Mononuclear cell (primary cell): Measurements from ENCODE around the gene TDP1. TPM values are rescaled to one million over a fixed set of nuclear protein-coding genes. Genes with fewer than 3 reads are reported as not detected.

Experiments
- H3K27me3 ChIP-seq: 2 replicates; pipeline ENCODE4 v1.6.0; 2011; ENCODE audit warnings: low read length, control low read depth; ENCODE audit not compliant: insufficient read depth
- H3K4me1 ChIP-seq: 2 replicates; pipeline ENCODE4 v1.5.1; 2011; ENCODE audit warnings: mild to moderate bottlenecking, low read length, control low read depth; ENCODE audit not compliant: insufficient read depth
- H3K4me3 ChIP-seq: 2 replicates; pipeline ENCODE4 v1.5.1; 2011; ENCODE audit warnings: mild to moderate bottlenecking, low read length, moderate library complexity
- H3K9me3 ChIP-seq: 2 replicates; pipeline ENCODE4 v1.5.1; 2011; ENCODE audit warnings: low read depth, mild to moderate bottlenecking, control low read depth, low read length
- total RNA-seq: library from RNA; depleted of rRNA; stranded (reverse); fragments of >200 nt; gene quantifications from one replicate; pipeline ENCODE4 v1.2.3, GENCODE V29; 2012

The TDP1 gene
- 52.2 TPM for total RNA-seq

GRCh38 chr14:89955745-89956660 is at the start of gene TDP1:
Gene TDP1 (plus strand): TSS chr14:89955927. CDS start chr14:89963115, 7,188 bp downstream.
- H3K4me1 ChIP-seq: peaks cover 38% of the 10 kb centered on the region
- no peaks in the 10 kb centered on the region for H3K27me3 ChIP-seq
- no peaks in the 10 kb centered on the region for H3K9me3 ChIP-seq
- peak within 1 kb of the TSS; percentile 67 for H3K4me3 ChIP-seq

DNA sequence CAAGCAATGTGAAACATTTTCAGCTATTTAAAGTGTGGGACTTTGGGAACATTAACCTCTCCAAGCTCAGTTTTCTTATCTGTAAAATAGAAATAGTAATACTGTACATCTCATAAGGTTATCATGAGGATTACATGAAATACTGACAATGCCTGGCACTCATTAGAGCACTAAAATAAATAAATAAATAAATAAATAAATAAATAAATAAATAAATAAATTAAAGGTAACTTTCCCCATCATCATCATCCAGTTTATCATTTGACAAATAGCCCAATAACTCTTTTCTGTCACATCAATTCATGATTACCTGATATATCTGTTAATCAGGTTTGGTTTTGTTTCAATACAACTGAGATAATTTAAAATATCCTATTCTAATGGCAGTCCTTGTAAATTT is 49.7 kb upstream of the TDP1 start:
- H3K9me3 ChIP-seq: no peaks in the 10 kb centered on the region
- H3K4me3 ChIP-seq: no peak overlapping the region
- H3K4me1 ChIP-seq: no peaks in the 10 kb centered on the region
- no peaks in the 10 kb centered on the region for H3K27me3 ChIP-seq

DNA sequence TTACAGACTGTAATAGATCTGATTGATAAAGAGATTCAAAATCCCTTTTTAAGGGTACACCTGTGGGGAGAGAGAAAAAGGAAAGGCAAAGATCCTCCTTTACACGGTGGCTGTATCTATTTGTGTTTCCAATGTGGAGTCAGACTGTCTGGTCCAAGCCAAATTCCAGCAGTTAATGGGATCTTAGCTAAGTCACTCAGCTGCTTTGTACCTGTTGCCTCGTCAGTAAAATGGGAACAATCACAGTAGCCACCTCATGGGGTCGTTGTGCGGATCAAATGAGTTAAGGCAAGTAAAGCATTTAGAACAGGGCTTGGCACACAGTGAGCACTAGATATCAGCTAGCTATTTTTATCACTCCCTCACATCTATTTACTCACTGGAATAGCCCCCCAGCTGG is 48.1 kb upstream of the TDP1 start:
- Histone ChIP-seq H3K27me3 (no peaks in the 10 kb centered on the region), H3K4me1 (no peaks in the 10 kb centered on the region), H3K4me3 (no peak overlapping the region), H3K9me3 (no peaks in the 10 kb centered on the region)

- Histone ChIP-seq H3K4me3 (no peak overlapping the region), H3K4me1 (no peaks in the 10 kb centered on the region), H3K9me3 (no peaks in the 10 kb centered on the region), H3K27me3 (no peaks in the 10 kb centered on the region)
These were observed 46.8 kb upstream of the TDP1 start for GRCh38 chr14:89908712-89909450.

DNA sequence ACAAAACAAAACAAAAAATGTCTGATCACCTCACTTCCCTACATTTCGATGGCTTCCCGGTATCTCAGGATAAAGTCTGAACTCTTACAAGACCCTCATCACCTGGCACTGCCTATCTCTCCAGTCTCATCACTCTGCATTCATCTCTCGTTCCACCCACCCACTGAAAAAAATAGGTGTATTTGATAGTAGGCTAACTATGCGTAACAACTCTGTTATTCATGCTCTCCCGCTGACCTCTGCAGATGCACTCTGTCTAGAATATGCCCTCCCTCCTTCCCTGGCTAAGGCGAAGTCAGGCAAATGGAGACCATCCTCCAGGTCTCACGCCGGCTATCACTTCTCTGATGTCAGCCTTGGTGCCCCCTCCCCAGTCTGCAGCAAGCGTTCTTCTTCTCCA is 46.1 kb upstream of the TDP1 start:
- H3K4me3 ChIP-seq: no peak overlapping the region
- H3K27me3 ChIP-seq: no peaks in the 10 kb centered on the region
- H3K9me3 ChIP-seq: no peaks in the 10 kb centered on the region
- no peaks in the 10 kb centered on the region for H3K4me1 ChIP-seq

DNA sequence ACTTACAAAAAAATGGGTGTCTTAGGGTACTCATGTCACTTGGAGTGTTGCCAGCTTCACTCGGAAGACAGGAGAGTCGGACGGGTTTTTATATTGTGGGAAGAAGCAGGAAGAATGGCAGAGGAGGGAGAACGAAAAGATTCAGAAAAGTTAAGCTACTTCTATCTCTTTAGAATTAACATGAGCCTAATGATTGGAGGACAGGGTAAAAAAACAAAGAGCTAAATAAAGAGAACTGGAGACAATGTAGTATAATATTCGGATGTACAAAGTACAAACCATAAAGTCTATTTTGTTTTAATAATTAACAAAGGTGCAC is 45.1 kb upstream of the TDP1 start:
- H3K4me1 ChIP-seq: peaks cover 3% of the 10 kb centered on the region
- H3K9me3 ChIP-seq: no peaks in the 10 kb centered on the region
- no peaks in the 10 kb centered on the region for H3K27me3 ChIP-seq
- no peak overlapping the region for H3K4me3 ChIP-seq

- Histone ChIP-seq H3K4me1 (peaks cover 3% of the 10 kb centered on the region), H3K9me3 (no peaks in the 10 kb centered on the region), H3K4me3 (no peak overlapping the region), H3K27me3 (no peaks in the 10 kb centered on the region)
These were observed 44.5 kb upstream of the TDP1 start for GRCh38 chr14:89911010-89911919.

DNA sequence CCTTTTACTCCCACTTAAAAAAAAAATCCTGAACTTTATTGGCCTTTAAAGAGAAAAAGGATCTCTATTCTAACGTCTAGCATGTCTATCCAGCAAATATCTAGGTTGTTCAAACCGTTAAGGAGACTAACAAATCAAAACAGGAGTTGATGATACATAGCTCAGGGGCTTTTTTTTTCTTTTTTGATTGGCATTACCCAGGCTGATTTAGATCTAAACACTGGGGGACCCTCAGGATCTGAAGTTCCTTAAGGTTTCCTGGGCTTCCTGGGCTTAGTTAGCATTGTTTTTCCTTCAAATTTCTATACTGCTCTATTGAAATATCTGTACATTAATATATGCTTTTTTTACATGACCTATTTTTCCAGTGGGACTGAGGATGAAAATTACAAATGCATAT is 43.5 kb upstream of the TDP1 start:
- Histone ChIP-seq H3K9me3 (no peaks in the 10 kb centered on the region), H3K4me3 (no peak overlapping the region), H3K27me3 (no peaks in the 10 kb centered on the region)

DNA sequence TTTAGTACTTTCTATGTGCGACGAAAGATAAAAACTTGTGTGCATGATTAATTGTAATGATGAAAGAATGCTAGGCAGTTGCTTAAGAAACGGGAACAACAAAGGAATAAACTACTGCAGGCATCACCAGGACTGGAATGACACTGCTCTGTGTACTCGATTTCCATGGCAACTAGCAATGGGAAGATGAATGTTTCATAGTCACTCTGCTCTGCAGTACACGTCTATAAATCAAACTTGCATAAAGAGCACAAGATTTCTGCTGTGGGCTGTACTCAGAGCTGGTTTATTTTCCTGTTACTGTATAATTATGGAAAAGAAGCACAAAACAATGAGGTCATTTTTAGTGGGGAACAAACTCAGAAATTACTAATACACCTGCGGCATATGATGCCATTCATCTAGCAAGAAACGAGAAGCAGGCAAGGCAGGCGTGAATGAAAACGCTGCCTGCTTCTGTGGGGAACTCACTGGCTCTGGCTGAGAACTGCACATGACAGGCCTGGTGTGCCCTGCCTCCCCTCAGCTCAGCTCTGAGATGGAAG is 43.0 kb upstream of the TDP1 start:
- no peaks in the 10 kb centered on the region for H3K9me3 ChIP-seq
- H3K27me3 ChIP-seq: no peaks in the 10 kb centered on the region
- H3K4me1 ChIP-seq: peaks cover 3% of the 10 kb centered on the region
- H3K4me3 ChIP-seq: no peak overlapping the region

More for the DNA sequence above, 43.5 kb upstream of the TDP1 start:
- H3K4me1 ChIP-seq: peaks cover 3% of the 10 kb centered on the region

GRCh38 chr14:89915114-89915878 is 40.4 kb upstream of the TDP1 start:
- H3K4me3 ChIP-seq: no peak overlapping the region
- peaks cover 3% of the 10 kb centered on the region for H3K4me1 ChIP-seq
- H3K9me3 ChIP-seq: no peaks in the 10 kb centered on the region
- no peaks in the 10 kb centered on the region for H3K27me3 ChIP-seq

DNA sequence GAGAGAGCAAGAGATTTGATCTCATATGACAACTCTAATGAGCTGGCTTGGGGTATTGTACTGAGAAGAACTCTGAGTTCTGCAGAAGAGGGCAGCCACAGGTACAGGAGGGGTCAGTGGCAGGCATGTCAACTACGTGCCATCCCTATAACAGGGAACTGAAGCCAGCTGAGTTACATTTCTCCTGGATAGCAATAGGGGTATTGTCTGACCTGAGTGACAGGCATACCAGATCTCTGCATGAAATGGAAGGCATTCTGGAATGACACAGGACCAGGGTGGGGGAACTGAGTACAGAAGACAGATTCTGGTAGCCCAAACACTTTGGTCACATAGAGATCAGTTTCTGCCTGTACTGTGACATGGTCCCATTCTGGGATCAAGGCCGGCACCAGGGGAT is 37.0 kb upstream of the TDP1 start:
- Histone ChIP-seq H3K4me3 (no peak overlapping the region), H3K9me3 (no peaks in the 10 kb centered on the region), H3K27me3 (no peaks in the 10 kb centered on the region), H3K4me1 (peaks cover 3% of the 10 kb centered on the region)

DNA sequence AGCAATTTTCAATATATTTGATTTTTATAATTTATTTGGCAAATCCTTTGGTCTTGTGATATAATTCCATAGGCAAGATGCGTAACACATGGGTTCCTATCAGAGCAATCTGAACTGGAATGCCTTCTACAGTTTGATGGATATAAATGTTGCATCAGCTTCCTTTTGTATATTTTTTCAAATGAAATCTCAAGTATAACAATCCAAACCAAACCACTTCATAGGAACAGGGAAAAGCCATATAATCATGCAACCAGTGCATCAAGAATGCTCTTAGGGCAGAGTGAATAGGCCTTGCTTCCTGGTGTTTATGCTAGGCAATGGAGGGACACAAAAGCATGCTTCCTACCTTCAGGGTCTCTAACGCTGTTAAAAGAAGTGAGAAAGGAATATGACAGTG is 35.7 kb upstream of the TDP1 start:
- Histone ChIP-seq H3K4me1 (peaks cover 1% of the 10 kb centered on the region), H3K4me3 (no peak overlapping the region), H3K27me3 (no peaks in the 10 kb centered on the region), H3K9me3 (no peaks in the 10 kb centered on the region)

- no peak overlapping the region for H3K4me3 ChIP-seq
- H3K4me1 ChIP-seq: no peaks in the 10 kb centered on the region
- no peaks in the 10 kb centered on the region for H3K9me3 ChIP-seq
- no peaks in the 10 kb centered on the region for H3K27me3 ChIP-seq
These were observed 34.4 kb upstream of the TDP1 start for GRCh38 chr14:89921346-89921745.
